AML-193 (cell line): Measurements from ENCODE around the gene ADAMTS10.
"Not testable (repeated sequence)": the region's sequence is repeated elsewhere in the genome, so short reads cannot be mapped to it uniquely, and the experiment has no call there.

Experiments
- DNase-seq, 2 experiments: peaks; one replicate each; lab custom pipeline; 2025; lab: John Stamatoyannopoulos, UW

Gene ADAMTS10

GRCh38 chr19:8558325-8558724 lies 52.2 kb downstream of the ADAMTS10 start:
- no peak for DNase-seq

GRCh38 chr19:8557642-8558238 lies 52.8 kb downstream of the ADAMTS10 start:
- DNase-seq, result no peak

GRCh38 chr19:8553729-8554128 lies 56.8 kb downstream of the ADAMTS10 start:
- not testable (repeated sequence) for DNase-seq

GRCh38 chr19:8552810-8553209 lies 57.7 kb downstream of the ADAMTS10 start:
- peak in 1 of 2 experiments; percentile 4 for DNase-seq

- DNase-seq, result no peak
Observed at GRCh38 chr19:8550070-8550469, 60.4 kb downstream of the ADAMTS10 start.

GRCh38 chr19:8545743-8546142 lies 64.8 kb downstream of the ADAMTS10 start:
- no peak for DNase-seq

GRCh38 chr19:8544168-8544567 lies 66.3 kb downstream of the ADAMTS10 start:
- DNase-seq, result no peak

- DNase-seq, result no peak
Observed at GRCh38 chr19:8539621-8540149, 70.8 kb downstream of the ADAMTS10 start.

- DNase-seq, result no peak
Observed at GRCh38 chr19:8537099-8537498, 73.4 kb downstream of the ADAMTS10 start.

GRCh38 chr19:8536282-8536681 lies 74.2 kb downstream of the ADAMTS10 start:
- no peak for DNase-seq

- no peak for DNase-seq
Observed at GRCh38 chr19:8532225-8532624, 78.3 kb downstream of the ADAMTS10 start.

GRCh38 chr19:8531470-8531869 lies 79.0 kb downstream of the ADAMTS10 start:
- DNase-seq, result no peak
